Measurements from ENCODE around the gene CXCL3. TPM values are rescaled to one million over a fixed set of nuclear protein-coding genes. Genes with fewer than 3 reads are reported as not detected.

Gene CXCL3
- total and polyA plus RNA-seq, 2 experiments from 2014 or later = 3.6 to 19.5 TPM

GRCh38 chr4:74028504-74028903 is 10.0 kb downstream of the CXCL3 start:
- Histone ChIP-seq H3K4me1 (ENCODE audit: insufficient read depth) (no peaks in the 10 kb centered on the region), H3K4me2 (no peak overlapping the region), H3K27ac (ENCODE audit: low read depth) (no peak overlapping the region), H3K36me3 (ENCODE audit: insufficient read depth) (no peaks in the 10 kb centered on the region), H3K79me2 (replicated peaks; ENCODE audit: insufficient read depth) (no peaks in the 10 kb centered on the region), H3K27me3 (ENCODE audit: insufficient read depth) (no peaks in the 10 kb centered on the region), H3F3A (replicated peaks; ENCODE audit: low read depth) (no peaks in the 10 kb centered on the region), H3K9me2 (ENCODE audit: insufficient read depth) (no peaks in the 10 kb centered on the region), H3K4me3 (no peak overlapping the region), H2AFZ (no peak overlapping the region), H4K20me1 (replicated peaks; ENCODE audit: insufficient read depth) (no peaks in the 10 kb centered on the region)
- Mint-ChIP-seq H3K36me3 (ENCODE audit: low read depth) (no peaks in the 10 kb centered on the region; the same call in 2 of the 3 replicates), H3K4me1 (no peaks in the 10 kb centered on the region), H3K9me3 (no peaks in the 10 kb centered on the region), H3K27me3 (ENCODE audit: insufficient read depth, low read depth, poor library complexity) (peaks cover 2% of the 10 kb centered on the region), H3K4me3 (no peak overlapping the region), H3K27ac (no peak overlapping the region)
- no peak for ATAC-seq
- no peak for DNase-seq (ENCODE audit: low spot score)
- TF ChIP-seq ZNF331 (CRISPR knock-in tag; IDR thresholded peaks at IDR 0.05; ENCODE audit: low read depth) = no peak
- no peak for TF ChIP-seq STAT1 (IDR thresholded peaks at IDR 0.05; ENCODE audit: unreplicated experiment)
- TF ChIP-seq ZNF462 (CRISPR knock-in tag; IDR thresholded peaks at IDR 0.05) = no peak
- TF ChIP-seq ETS1 (IDR thresholded peaks at IDR 0.05) = no peak
- TF ChIP-seq EZH2 (IDR thresholded peaks at IDR 0.05; ENCODE audit: low read depth, unreplicated experiment) = no peak
- no peak for TF ChIP-seq POLR2AphosphoS5 (IDR thresholded peaks at IDR 0.05; ENCODE audit: low read depth)
- no peak for TF ChIP-seq JUNB (IDR thresholded peaks at IDR 0.05; ENCODE audit: unreplicated experiment)
- no peak for TF ChIP-seq CREB1 (CRISPR knock-in tag; IDR thresholded peaks at IDR 0.05; ENCODE audit: low read depth)
- TF ChIP-seq CTCF (conservative IDR thresholded peaks at IDR 0.05; ENCODE audit: low read depth in 2 of 2) = no peak

Measured in GM23338 (cell line).